Cardiac muscle cell (in vitro differentiated cells and primary cell): ENCODE results near the gene DAPK3. TPM values are rescaled to one million over a fixed set of nuclear protein-coding genes. Genes with fewer than 3 reads are reported as not detected.

Experiments used
- DNase-seq, 2 donors: peaks; one replicate each; pipeline versions ENCODE4 v3.0.0 to v3.0.0-alpha.2; 2010 to 2017; ENCODE audit warnings: low read depth in 1 of 2, low spot score in 1 of 2
- H3K27ac ChIP-seq: fragments of 200-600 bp; sonication (generic); 2 replicates; pipeline ENCODE4 v1.5.1; 2016
- H3K27me3 ChIP-seq: fragments of 200-600 bp; sonication (generic); 2 replicates; pipeline ENCODE4 v1.6.0; 2016; ENCODE audit warnings: control low read depth
- H3K36me3 ChIP-seq: fragments of 200-600 bp; sonication (generic); 2 replicates; pipeline ENCODE4 v1.5.1; 2016; ENCODE audit warnings: control low read depth
- H3K4me1 ChIP-seq: fragments of 200-600 bp; sonication (generic); 2 replicates; pipeline ENCODE4 v1.8.1; 2017; ENCODE audit warnings: low read depth, mild to moderate bottlenecking, mixed run types
- H3K4me3 ChIP-seq: fragments of 200-600 bp; sonication (generic); 2 replicates; pipeline ENCODE4 v1.5.1; 2016; ENCODE audit warnings: mild to moderate bottlenecking
- H3K9me3 ChIP-seq: fragments of 200-600 bp; sonication (generic); 2 replicates; pipeline ENCODE4 v1.5.1; 2017; ENCODE audit warnings: low read depth, mild to moderate bottlenecking, control low read depth
- polyA plus RNA-seq: library from polyadenylated mRNA; unstranded; fragments of >200 nt; fragmentation: Nextera tagmentation; extraction: Ambion mirVana; gene quantifications from 2 replicates; pipeline ENCODE4 v1.2.1, GENCODE V29; 2016
- total RNA-seq: library from RNA; depleted of rRNA; stranded (reverse); fragments of >200 nt; gene quantifications from 2 replicates; pipeline ENCODE4 v1.2.3, GENCODE V29; 2016
- TF ChIP-seq, protein P1 (sequence below): IDR thresholded peaks from 2 replicates; pipeline ENCODE4 v1.5.1; 2012; ENCODE audit warnings: low read depth, mild to moderate bottlenecking, low read length

The DAPK3 gene
- total and polyA plus RNA-seq, 2 experiments from 2014 or later = 72.1 to 157 TPM

GRCh38 chr19:3910105-3910504 is 60.8 kb downstream of the DAPK3 start:
- no peaks in the 10 kb centered on the region for H3K9me3 ChIP-seq
- no peaks in the 10 kb centered on the region for H3K4me1 ChIP-seq
- DNase-seq = no peak
- no peaks in the 10 kb centered on the region for H3K27me3 ChIP-seq
- no peaks in the 10 kb centered on the region for H3K36me3 ChIP-seq
- TF ChIP-seq, protein P1, sequence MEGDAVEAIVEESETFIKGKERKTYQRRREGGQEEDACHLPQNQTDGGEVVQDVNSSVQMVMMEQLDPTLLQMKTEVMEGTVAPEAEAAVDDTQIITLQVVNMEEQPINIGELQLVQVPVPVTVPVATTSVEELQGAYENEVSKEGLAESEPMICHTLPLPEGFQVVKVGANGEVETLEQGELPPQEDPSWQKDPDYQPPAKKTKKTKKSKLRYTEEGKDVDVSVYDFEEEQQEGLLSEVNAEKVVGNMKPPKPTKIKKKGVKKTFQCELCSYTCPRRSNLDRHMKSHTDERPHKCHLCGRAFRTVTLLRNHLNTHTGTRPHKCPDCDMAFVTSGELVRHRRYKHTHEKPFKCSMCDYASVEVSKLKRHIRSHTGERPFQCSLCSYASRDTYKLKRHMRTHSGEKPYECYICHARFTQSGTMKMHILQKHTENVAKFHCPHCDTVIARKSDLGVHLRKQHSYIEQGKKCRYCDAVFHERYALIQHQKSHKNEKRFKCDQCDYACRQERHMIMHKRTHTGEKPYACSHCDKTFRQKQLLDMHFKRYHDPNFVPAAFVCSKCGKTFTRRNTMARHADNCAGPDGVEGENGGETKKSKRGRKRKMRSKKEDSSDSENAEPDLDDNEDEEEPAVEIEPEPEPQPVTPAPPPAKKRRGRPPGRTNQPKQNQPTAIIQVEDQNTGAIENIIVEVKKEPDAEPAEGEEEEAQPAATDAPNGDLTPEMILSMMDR = no peak
- no peak overlapping the region for H3K4me3 ChIP-seq
- no peak overlapping the region for H3K27ac ChIP-seq

Other genes with a start within 250 kb of the DAPK3 start
- 39.9 and 49.4 TPM in 2 replicates for gene APBA3, start 209.4 kb downstream of the DAPK3 start, total RNA-seq
- 29.4 and 34.3 TPM in 2 replicates for gene APBA3, start 209.4 kb downstream of the DAPK3 start, polyA plus RNA-seq
- gene MRPL54, start 208.4 kb downstream of the DAPK3 start, total RNA-seq = 37.9 and 57.8 TPM in 2 replicates
- gene MRPL54, start 208.4 kb downstream of the DAPK3 start, polyA plus RNA-seq = 81.5 and 91.2 TPM in 2 replicates
- not detected in 2 replicates for gene RAX2, start 198.9 kb downstream of the DAPK3 start, total RNA-seq
- gene RAX2, start 198.9 kb downstream of the DAPK3 start, polyA plus RNA-seq = not detected in 2 replicates
- gene MATK, start 184.7 kb downstream of the DAPK3 start, total RNA-seq = 4.9 and 6.9 TPM in 2 replicates
- gene MATK, start 184.7 kb downstream of the DAPK3 start, polyA plus RNA-seq = 4.8 and 7.4 TPM in 2 replicates
- gene ZFR2, start 102.1 kb downstream of the DAPK3 start, total RNA-seq = 18.8 and 24.2 TPM in 2 replicates
- 43.0 and 44.7 TPM in 2 replicates for gene ZFR2, start 102.1 kb downstream of the DAPK3 start, polyA plus RNA-seq
- gene ATCAY, start 90.4 kb downstream of the DAPK3 start, total RNA-seq = 0.15 and 0.25 TPM in 2 replicates
- 0.29 and 0.40 TPM in 2 replicates for gene ATCAY, start 90.4 kb downstream of the DAPK3 start, polyA plus RNA-seq
- 32.9 and 46.5 TPM in 2 replicates for gene NMRK2, start 38.0 kb downstream of the DAPK3 start, total RNA-seq
- gene NMRK2, start 38.0 kb downstream of the DAPK3 start, polyA plus RNA-seq = 34.3 and 39.4 TPM in 2 replicates
- 2,213 and 2,849 TPM in 2 replicates for gene EEF2, start 14.4 kb upstream of the DAPK3 start, total RNA-seq
- 316 and 530 TPM in 2 replicates for gene EEF2, start 14.4 kb upstream of the DAPK3 start, polyA plus RNA-seq
- gene PIAS4, start 36.6 kb upstream of the DAPK3 start, total RNA-seq = 32.6 and 35.4 TPM in 2 replicates
- gene PIAS4, start 36.6 kb upstream of the DAPK3 start, polyA plus RNA-seq = 9.6 and 11.3 TPM in 2 replicates
- 14.6 and 20.5 TPM in 2 replicates for gene ZBTB7A, start 95.8 kb upstream of the DAPK3 start, total RNA-seq
- gene ZBTB7A, start 95.8 kb upstream of the DAPK3 start, polyA plus RNA-seq = 17.2 and 18.6 TPM in 2 replicates
- gene MAP2K2, start 153.0 kb upstream of the DAPK3 start, total RNA-seq = 220 and 240 TPM in 2 replicates
- 217 and 219 TPM in 2 replicates for gene MAP2K2, start 153.0 kb upstream of the DAPK3 start, polyA plus RNA-seq
- gene CREB3L3, start 182.5 kb upstream of the DAPK3 start, total RNA-seq = not detected in 2 replicates
- gene CREB3L3, start 182.5 kb upstream of the DAPK3 start, polyA plus RNA-seq = not detected in 2 replicates
- gene SIRT6, start 211.5 kb upstream of the DAPK3 start, total RNA-seq = 29.5 and 34.2 TPM in 2 replicates
- gene SIRT6, start 211.5 kb upstream of the DAPK3 start, polyA plus RNA-seq = 8.8 and 11.3 TPM in 2 replicates
- gene ANKRD24, start 211.6 kb upstream of the DAPK3 start, total RNA-seq = 4.6 and 7.4 TPM in 2 replicates
- gene ANKRD24, start 211.6 kb upstream of the DAPK3 start, polyA plus RNA-seq = 3.5 and 6.2 TPM in 2 replicates